Activated CD4-positive, alpha-beta memory T cell treated with anti-CD3 and anti-CD28 coated beads for 36 hours (primary cell): ENCODE results near the gene BSG. TPM values are rescaled to one million over a fixed set of nuclear protein-coding genes. Genes with fewer than 3 reads are reported as not detected.

Experiments used
- CTCF ChIA-PET: fragments of 350-600 bp; sonication (Branson Sonifier 250); formaldehyde crosslinking; loops from one replicate; lab custom pipeline; 2021; ENCODE audit warnings: antibody characterized with exemption, inconsistent platforms; lab: Charles Lee
- POLR2A ChIA-PET: fragments of 350-600 bp; sonication (Branson Sonifier 250); formaldehyde crosslinking; loops from one replicate; lab custom pipeline; 2021; ENCODE audit warnings: antibody characterized with exemption; lab: Charles Lee
- DNase-seq: peaks from one replicate; pipeline ENCODE4 v3.0.0-alpha.2; 2020
- H3K27ac Mint-ChIP-seq: one replicate; pipeline ENCODE4 v1.8.0; 2021; ENCODE audit warnings: mixed read lengths
- H3K27me3 Mint-ChIP-seq: one replicate; pipeline ENCODE4 v1.8.0; 2021; ENCODE audit warnings: mixed read lengths
- H3K36me3 Mint-ChIP-seq: one replicate; pipeline ENCODE4 v1.8.0; 2021; ENCODE audit warnings: mixed read lengths
- H3K4me1 Mint-ChIP-seq: one replicate; pipeline ENCODE4 v1.8.0; 2021; ENCODE audit warnings: low read depth, mixed read lengths
- H3K4me3 Mint-ChIP-seq: one replicate; pipeline ENCODE4 v1.8.0; 2021; ENCODE audit warnings: mild to moderate bottlenecking, mixed read lengths
- H3K9me3 Mint-ChIP-seq: one replicate; pipeline ENCODE4 v1.8.0; 2021; ENCODE audit warnings: mixed read lengths
- intact Hi-C: fragments of 100-400 bp; cut with micrococcal nuclease; formaldehyde crosslinking; loops from one replicate; pipeline ENCODE4 v1.15.1; 2023
- total RNA-seq, 2 experiments: library from RNA; stranded (reverse); gene quantifications; one replicate each; pipeline ENCODE4 v1.2.3, GENCODE V29; 2021

BSG gene
- total RNA-seq, 2 experiments from 2014 or later, result 185 to 205 TPM

- ChIA-PET POLR2A (interaction anchor here (1.0 kb wide), 1 partner anchor 12 kb away, joined by 5 read pairs; the partner anchor contains the start of gene CDC34), CTCF (interaction anchor here (0.6 kb wide), 1 partner anchor 64 kb away, joined by 5 read pairs; no protein-coding TSS in a partner anchor)
- peak within 1 kb of the TSS; percentile 78 for H3K4me3 Mint-ChIP-seq
Observed at GRCh38 chr19:543910-544608, 28.3 kb upstream of the BSG start, which contains the start of gene GZMM. Gene GZMM, plus strand, starts transcription at chr19:544053. Its CDS starts 19 bp downstream, at chr19:544072.

GRCh38 chr19:547117-547516 lies 25.3 kb upstream of the BSG start:
- CTCF ChIA-PET, result no interaction called here
- Mint-ChIP-seq H3K27me3 (no peaks in the 10 kb centered on the region), H3K27ac (no peak overlapping the region), H3K4me1 (peaks cover 20% of the 10 kb centered on the region), H3K4me3 (no peak overlapping the region), H3K36me3 (peaks cover 10% of the 10 kb centered on the region), H3K9me3 (no peaks in the 10 kb centered on the region)
- intact Hi-C loops, result no loop called here
- no peak for DNase-seq
- POLR2A ChIA-PET, result interaction anchor here (1.3 kb wide), 1 partner anchor 26 kb away, joined by 3 read pairs; the partner anchor contains the start of gene BSG

More at GRCh38 chr19:543910-544608, 28.3 kb upstream of the BSG start, which contains the start of gene GZMM:
- DNase-seq, result peak; percentile 83
- Mint-ChIP-seq H3K36me3 (peaks cover 10% of the 10 kb centered on the region), H3K9me3 (no peaks in the 10 kb centered on the region), H3K27me3 (no peaks in the 10 kb centered on the region), H3K4me1 (peaks cover 20% of the 10 kb centered on the region), H3K27ac (peak within 1 kb of the TSS; percentile 83)
- intact Hi-C loops, result no loop called here

GRCh38 chr19:547836-548720 lies 24.3 kb upstream of the BSG start:
- DNase-seq, result no peak
- H3K27me3 Mint-ChIP-seq, result no peaks in the 10 kb centered on the region
- H3K4me1 Mint-ChIP-seq, result peaks cover 19% of the 10 kb centered on the region
- H3K9me3 Mint-ChIP-seq, result no peaks in the 10 kb centered on the region
- POLR2A ChIA-PET, result interaction anchor here (1.3 kb wide), 1 partner anchor 25 kb away, joined by 3 read pairs; the partner anchor contains the start of gene BSG
- H3K4me3 Mint-ChIP-seq, result no peak overlapping the region
- peaks cover 10% of the 10 kb centered on the region for H3K36me3 Mint-ChIP-seq
- CTCF ChIA-PET, result no interaction called here
- H3K27ac Mint-ChIP-seq, result no peak overlapping the region
- intact Hi-C loops, result no loop called here

- Mint-ChIP-seq H3K27me3 (no peaks in the 10 kb centered on the region), H3K27ac (no peak overlapping the region), H3K36me3 (peaks cover 8% of the 10 kb centered on the region), H3K4me1 (peaks cover 9% of the 10 kb centered on the region), H3K4me3 (no peak overlapping the region), H3K9me3 (no peaks in the 10 kb centered on the region)
- no peak for DNase-seq
- intact Hi-C loops, result no loop called here
- CTCF ChIA-PET, result no interaction called here
- POLR2A ChIA-PET, result no interaction called here
Observed at GRCh38 chr19:548886-549830, 23.2 kb upstream of the BSG start.

GRCh38 chr19:554817-555216 lies 17.6 kb upstream of the BSG start:
- no peak overlapping the region for H3K27ac Mint-ChIP-seq
- H3K9me3 Mint-ChIP-seq, result no peaks in the 10 kb centered on the region
- ChIA-PET CTCF (interaction anchor here (0.8 kb wide), 1 partner anchor 29 kb away, joined by 3 read pairs; no protein-coding TSS in a partner anchor), POLR2A (no interaction called here)
- H3K27me3 Mint-ChIP-seq, result no peaks in the 10 kb centered on the region
- H3K4me1 Mint-ChIP-seq, result no peaks in the 10 kb centered on the region
- intact Hi-C loops, result no loop called here
- no peak overlapping the region for H3K4me3 Mint-ChIP-seq
- H3K36me3 Mint-ChIP-seq, result no peaks in the 10 kb centered on the region
- no peak for DNase-seq

GRCh38 chr19:555474-555808 lies 17.0 kb upstream of the BSG start:
- ChIA-PET POLR2A (no interaction called here), CTCF (interaction anchor here (0.8 kb wide), 1 partner anchor 28 kb away, joined by 3 read pairs; no protein-coding TSS in a partner anchor)
- Mint-ChIP-seq H3K4me3 (no peak overlapping the region), H3K27me3 (no peaks in the 10 kb centered on the region), H3K9me3 (no peaks in the 10 kb centered on the region), H3K4me1 (no peaks in the 10 kb centered on the region), H3K27ac (no peak overlapping the region), H3K36me3 (no peaks in the 10 kb centered on the region)
- no peak for DNase-seq
- intact Hi-C loops, result no loop called here

- intact Hi-C loops, result no loop called here
- no peaks in the 10 kb centered on the region for H3K27me3 Mint-ChIP-seq
- CTCF ChIA-PET, result no interaction called here
- no peaks in the 10 kb centered on the region for H3K9me3 Mint-ChIP-seq
- no peak overlapping the region for H3K4me3 Mint-ChIP-seq
- POLR2A ChIA-PET, result no interaction called here
- H3K4me1 Mint-ChIP-seq, result no peaks in the 10 kb centered on the region
- H3K27ac Mint-ChIP-seq, result no peak overlapping the region
- no peaks in the 10 kb centered on the region for H3K36me3 Mint-ChIP-seq
- DNase-seq, result no peak
Observed at GRCh38 chr19:556611-557382, 15.6 kb upstream of the BSG start.

GRCh38 chr19:558770-559439 lies 13.5 kb upstream of the BSG start:
- H3K27me3 Mint-ChIP-seq, result no peaks in the 10 kb centered on the region
- no peaks in the 10 kb centered on the region for H3K36me3 Mint-ChIP-seq
- CTCF ChIA-PET, result no interaction called here
- no peaks in the 10 kb centered on the region for H3K9me3 Mint-ChIP-seq
- H3K4me1 Mint-ChIP-seq, result no peaks in the 10 kb centered on the region
- H3K27ac Mint-ChIP-seq, result no peak overlapping the region
- DNase-seq, result no peak
- no peak overlapping the region for H3K4me3 Mint-ChIP-seq
- POLR2A ChIA-PET, result no interaction called here
- intact Hi-C loops, result no loop called here

- ChIA-PET POLR2A (no interaction called here), CTCF (interaction anchor here (1.1 kb wide), 1 partner anchor 49 kb away, joined by 5 read pairs; no protein-coding TSS in a partner anchor)
- DNase-seq, result no peak
- H3K36me3 Mint-ChIP-seq, result no peaks in the 10 kb centered on the region
- no peaks in the 10 kb centered on the region for H3K27me3 Mint-ChIP-seq
- intact Hi-C loops, result no loop called here
- H3K4me1 Mint-ChIP-seq, result no peaks in the 10 kb centered on the region
- no peak overlapping the region for H3K27ac Mint-ChIP-seq
- H3K9me3 Mint-ChIP-seq, result no peaks in the 10 kb centered on the region
- H3K4me3 Mint-ChIP-seq, result no peak overlapping the region
Observed at GRCh38 chr19:560121-560520, 12.3 kb upstream of the BSG start.

- intact Hi-C loops, result no loop called here
- ChIA-PET POLR2A (no interaction called here), CTCF (no interaction called here)
- Mint-ChIP-seq H3K36me3 (peaks cover 4% of the 10 kb centered on the region), H3K9me3 (no peaks in the 10 kb centered on the region), H3K27ac (no peak overlapping the region), H3K4me3 (no peak overlapping the region), H3K4me1 (peaks cover 8% of the 10 kb centered on the region), H3K27me3 (no peaks in the 10 kb centered on the region)
- DNase-seq, result no peak
Observed at GRCh38 chr19:566403-566802, 6.0 kb upstream of the BSG start.
